Measurements from ENCODE around the gene SLC39A11.

GRCh38 chr17:73015722-73016276 is 76.7 kb downstream of the SLC39A11 start:
- TF ChIP-seq GABPA (IDR thresholded peaks at IDR 0.05; ENCODE audit: low read depth) (no peak), POLR2AphosphoS5 (IDR thresholded peaks at IDR 0.05; ENCODE audit: low read depth) (no peak), SPI1 (IDR thresholded peaks at IDR 0.05; ENCODE audit: borderline replicate concordance, low read depth) (no peak)
- TF ChIP-seq, protein P1, sequence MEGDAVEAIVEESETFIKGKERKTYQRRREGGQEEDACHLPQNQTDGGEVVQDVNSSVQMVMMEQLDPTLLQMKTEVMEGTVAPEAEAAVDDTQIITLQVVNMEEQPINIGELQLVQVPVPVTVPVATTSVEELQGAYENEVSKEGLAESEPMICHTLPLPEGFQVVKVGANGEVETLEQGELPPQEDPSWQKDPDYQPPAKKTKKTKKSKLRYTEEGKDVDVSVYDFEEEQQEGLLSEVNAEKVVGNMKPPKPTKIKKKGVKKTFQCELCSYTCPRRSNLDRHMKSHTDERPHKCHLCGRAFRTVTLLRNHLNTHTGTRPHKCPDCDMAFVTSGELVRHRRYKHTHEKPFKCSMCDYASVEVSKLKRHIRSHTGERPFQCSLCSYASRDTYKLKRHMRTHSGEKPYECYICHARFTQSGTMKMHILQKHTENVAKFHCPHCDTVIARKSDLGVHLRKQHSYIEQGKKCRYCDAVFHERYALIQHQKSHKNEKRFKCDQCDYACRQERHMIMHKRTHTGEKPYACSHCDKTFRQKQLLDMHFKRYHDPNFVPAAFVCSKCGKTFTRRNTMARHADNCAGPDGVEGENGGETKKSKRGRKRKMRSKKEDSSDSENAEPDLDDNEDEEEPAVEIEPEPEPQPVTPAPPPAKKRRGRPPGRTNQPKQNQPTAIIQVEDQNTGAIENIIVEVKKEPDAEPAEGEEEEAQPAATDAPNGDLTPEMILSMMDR (IDR thresholded peaks at IDR 0.05; ENCODE audit: insufficient read depth, low read length), result no peak
- TF ChIP-seq, protein P2, sequence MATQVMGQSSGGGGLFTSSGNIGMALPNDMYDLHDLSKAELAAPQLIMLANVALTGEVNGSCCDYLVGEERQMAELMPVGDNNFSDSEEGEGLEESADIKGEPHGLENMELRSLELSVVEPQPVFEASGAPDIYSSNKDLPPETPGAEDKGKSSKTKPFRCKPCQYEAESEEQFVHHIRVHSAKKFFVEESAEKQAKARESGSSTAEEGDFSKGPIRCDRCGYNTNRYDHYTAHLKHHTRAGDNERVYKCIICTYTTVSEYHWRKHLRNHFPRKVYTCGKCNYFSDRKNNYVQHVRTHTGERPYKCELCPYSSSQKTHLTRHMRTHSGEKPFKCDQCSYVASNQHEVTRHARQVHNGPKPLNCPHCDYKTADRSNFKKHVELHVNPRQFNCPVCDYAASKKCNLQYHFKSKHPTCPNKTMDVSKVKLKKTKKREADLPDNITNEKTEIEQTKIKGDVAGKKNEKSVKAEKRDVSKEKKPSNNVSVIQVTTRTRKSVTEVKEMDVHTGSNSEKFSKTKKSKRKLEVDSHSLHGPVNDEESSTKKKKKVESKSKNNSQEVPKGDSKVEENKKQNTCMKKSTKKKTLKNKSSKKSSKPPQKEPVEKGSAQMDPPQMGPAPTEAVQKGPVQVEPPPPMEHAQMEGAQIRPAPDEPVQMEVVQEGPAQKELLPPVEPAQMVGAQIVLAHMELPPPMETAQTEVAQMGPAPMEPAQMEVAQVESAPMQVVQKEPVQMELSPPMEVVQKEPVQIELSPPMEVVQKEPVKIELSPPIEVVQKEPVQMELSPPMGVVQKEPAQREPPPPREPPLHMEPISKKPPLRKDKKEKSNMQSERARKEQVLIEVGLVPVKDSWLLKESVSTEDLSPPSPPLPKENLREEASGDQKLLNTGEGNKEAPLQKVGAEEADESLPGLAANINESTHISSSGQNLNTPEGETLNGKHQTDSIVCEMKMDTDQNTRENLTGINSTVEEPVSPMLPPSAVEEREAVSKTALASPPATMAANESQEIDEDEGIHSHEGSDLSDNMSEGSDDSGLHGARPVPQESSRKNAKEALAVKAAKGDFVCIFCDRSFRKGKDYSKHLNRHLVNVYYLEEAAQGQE (IDR thresholded peaks at IDR 0.05; ENCODE audit: insufficient replicate concordance, low read depth), result no peak

Measured in HL-60 (cell line).